Vagina (tissue), 2 donors: ENCODE results near the gene GOLGA6A.

Experiments
- CTCF ChIP-seq, 3 experiments: fragments of 450-650 bp in 2 of 3; fragments of 200-600 bp in 1 of 3; sonication (generic) in 1 of 3; IDR thresholded peaks; one replicate each; pipeline ENCODE4 v1.5.1; 2017 to 2019; ENCODE audit warnings: antibody characterized with exemption in 3 of 3, mild to moderate bottlenecking in 2 of 3, moderate library complexity in 2 of 3
- POLR2A ChIP-seq, 2 donors: fragments of 450-650 bp; IDR thresholded peaks; one replicate each; pipeline ENCODE4 v1.6.1; 2017; ENCODE audit warnings: antibody characterized with exemption in 2 of 2, mild to moderate bottlenecking in 2 of 2, moderate library complexity in 2 of 2
- POLR2AphosphoS5 ChIP-seq, 2 donors: sonication (generic); formaldehyde crosslinking; IDR thresholded peaks; one replicate each; pipeline ENCODE4 v1.9.0; 2017; ENCODE audit warnings: antibody characterized with exemption in 2 of 2, mild to moderate bottlenecking in 2 of 2, low read depth in 1 of 2; ENCODE audit not compliant: insufficient read depth in 1 of 2

- TF ChIP-seq CTCF (IDR thresholded peaks at IDR 0.05) (no peak), POLR2A (IDR thresholded peaks at IDR 0.05) (no peak), POLR2AphosphoS5 (IDR thresholded peaks at IDR 0.05; ENCODE audit: insufficient read depth in 1 of 2, low read depth in 1 of 2) (no peak)
These were observed 54.7 kb downstream of the GOLGA6A start for GRCh38 chr15:74027688-74028087.
